Measurements from ENCODE around the gene ERC1.

The ERC1 gene

GRCh38 chr12:1199700-1200099 is 208.7 kb downstream of the ERC1 start:
- H3K4me3 ChIP-seq (ENCODE audit: low read depth, low read length) = no peak overlapping the region
- peaks cover 13% of the 10 kb centered on the region for H3K4me1 ChIP-seq (ENCODE audit: control insufficient read depth, insufficient read depth, low read length)
- TF ChIP-seq ATF2 (tag by site-specific recombination; IDR thresholded peaks at IDR 0.05; ENCODE audit: low read depth) (peak; percentile 68), BCL11B (tag by site-specific recombination; IDR thresholded peaks at IDR 0.05; ENCODE audit: low read depth) (no peak)
- H3K27ac ChIP-seq (ENCODE audit: extremely low read depth, low read depth, low read length) = no peak overlapping the region
- ChIA-PET POLR2A (no interaction called here), CTCF (interaction anchor here (0.6 kb wide), 1 partner anchor 1448 kb away, joined by 3 read pairs; no protein-coding TSS in a partner anchor)
- peaks cover 0 to 26% of the 10 kb centered on the region in 2 experiments; a peak in 2 of 3 replicates for H3K36me3 ChIP-seq (ENCODE audit: control insufficient read depth in 2 of 2, insufficient read depth in 1 of 2, low read length in 2 of 2)
- H3K9me3 ChIP-seq (ENCODE audit: control insufficient read depth, insufficient read depth, low read depth, low read length) = no peaks in the 10 kb centered on the region; the same call in 1 of the 2 replicates

- Histone ChIP-seq H3K9me3 (ENCODE audit: control insufficient read depth, insufficient read depth, low read depth, low read length) (no peaks in the 10 kb centered on the region; the same call in 1 of the 2 replicates), H3K4me1 (ENCODE audit: control insufficient read depth, insufficient read depth, low read length) (peaks cover 14% of the 10 kb centered on the region), H3K27ac (ENCODE audit: extremely low read depth, low read depth, low read length) (no peak overlapping the region), H3K4me3 (ENCODE audit: low read depth, low read length) (no peak overlapping the region), H3K36me3 (ENCODE audit: control insufficient read depth in 2 of 2, insufficient read depth in 1 of 2, low read length in 2 of 2) (peaks cover 0 to 22% of the 10 kb centered on the region in 2 experiments; a peak in 2 of 3 replicates)
- ChIA-PET CTCF (no interaction called here), POLR2A (no interaction called here)
- TF ChIP-seq PRDM1 (tag by site-specific recombination; IDR thresholded peaks at IDR 0.05) (peak; percentile 85), ZBTB11 (tag by site-specific recombination; conservative IDR thresholded peaks at IDR 0.05; ENCODE audit: low read depth) (no peak), TSHZ1 (tag by site-specific recombination; IDR thresholded peaks at IDR 0.05; ENCODE audit: borderline replicate concordance) (no peak), ZNF560 (tag by site-specific recombination; IDR thresholded peaks at IDR 0.05; ENCODE audit: borderline replicate concordance) (no peak), PRDM6 (tag by site-specific recombination; IDR thresholded peaks at IDR 0.05) (peak; percentile 80), ZNF521 (tag by site-specific recombination; IDR thresholded peaks at IDR 0.05) (no peak), ZNF24 (tag by site-specific recombination; IDR thresholded peaks at IDR 0.05) (0 out of 2 replicates have a peak, but pooled peaks have one; percentile 4), ZBTB8A (tag by site-specific recombination; IDR thresholded peaks at IDR 0.05) (0 out of 2 replicates have a peak, but pooled peaks have one; percentile 7)
Observed at GRCh38 chr12:1201030-1201429, 210.0 kb downstream of the ERC1 start.
